ENCODE results near the gene CD248. TPM values are rescaled to one million over a fixed set of nuclear protein-coding genes. Genes with fewer than 3 reads are reported as not detected.
A peak's percentile ranks its signal among the peaks of the same experiment; 100 is the strongest.

CD248 gene
- total RNA-seq, 1 donor: 1.5 TPM

GRCh38 chr11:66345316-66345649 is 28.4 kb upstream of the CD248 start:
- no peaks in the 10 kb centered on the region for H3K9me3 ChIP-seq (ENCODE audit: low read depth, low read length)
- peak overlapping the region; percentile 87 for H3K4me3 ChIP-seq (ENCODE audit: low read length)
- no peaks in the 10 kb centered on the region for H3K27me3 ChIP-seq (ENCODE audit: insufficient read depth, low read length)
- H3K4me1 ChIP-seq (ENCODE audit: insufficient read depth, low read length): peaks cover 46% of the 10 kb centered on the region

- Histone ChIP-seq H3K4me1 (ENCODE audit: insufficient read depth, low read length) (peaks cover 46% of the 10 kb centered on the region), H3K27me3 (ENCODE audit: insufficient read depth, low read length) (no peaks in the 10 kb centered on the region), H3K9me3 (ENCODE audit: low read depth, low read length) (no peaks in the 10 kb centered on the region), H3K4me3 (ENCODE audit: low read length) (peak within 1 kb of the TSS; percentile 87)
Measured at GRCh38 chr11:66344550-66345315, 27.9 kb upstream of the CD248 start, which contains the start of gene BRMS1. Gene BRMS1 (minus strand): TSS chr11:66345104. CDS start chr11:66342234, 2,870 bp downstream.

- H3K4me3 ChIP-seq (ENCODE audit: low read length): no peak overlapping the region
- no peaks in the 10 kb centered on the region for H3K27me3 ChIP-seq (ENCODE audit: insufficient read depth, low read length)
Measured at GRCh38 chr11:66343176-66343575, 26.3 kb upstream of the CD248 start.

GRCh38 chr11:66341502-66342126 is 24.8 kb upstream of the CD248 start:
- Histone ChIP-seq H3K4me1 (ENCODE audit: insufficient read depth, low read length) (peaks cover 43% of the 10 kb centered on the region), H3K9me3 (ENCODE audit: low read depth, low read length) (no peaks in the 10 kb centered on the region), H3K4me3 (ENCODE audit: low read length) (no peak overlapping the region), H3K27me3 (ENCODE audit: insufficient read depth, low read length) (no peaks in the 10 kb centered on the region)

More at GRCh38 chr11:66343176-66343575, 26.3 kb upstream of the CD248 start:
- H3K4me1 ChIP-seq (ENCODE audit: insufficient read depth, low read length): peaks cover 44% of the 10 kb centered on the region
- no peaks in the 10 kb centered on the region for H3K9me3 ChIP-seq (ENCODE audit: low read depth, low read length)

GRCh38 chr11:66340596-66341501 is 24.0 kb upstream of the CD248 start:
- no peak overlapping the region for H3K4me3 ChIP-seq (ENCODE audit: low read length)
- no peaks in the 10 kb centered on the region for H3K9me3 ChIP-seq (ENCODE audit: low read depth, low read length)
- no peaks in the 10 kb centered on the region for H3K27me3 ChIP-seq (ENCODE audit: insufficient read depth, low read length)

GRCh38 chr11:66339686-66340483 is 23.0 kb upstream of the CD248 start:
- Histone ChIP-seq H3K4me3 (ENCODE audit: low read length) (no peak overlapping the region), H3K4me1 (ENCODE audit: insufficient read depth, low read length) (peaks cover 44% of the 10 kb centered on the region), H3K9me3 (ENCODE audit: low read depth, low read length) (no peaks in the 10 kb centered on the region), H3K27me3 (ENCODE audit: insufficient read depth, low read length) (no peaks in the 10 kb centered on the region)

More at GRCh38 chr11:66340596-66341501, 24.0 kb upstream of the CD248 start:
- peaks cover 43% of the 10 kb centered on the region for H3K4me1 ChIP-seq (ENCODE audit: insufficient read depth, low read length)

GRCh38 chr11:66339162-66339675 is 22.4 kb upstream of the CD248 start:
- no peaks in the 10 kb centered on the region for H3K27me3 ChIP-seq (ENCODE audit: insufficient read depth, low read length)
- H3K9me3 ChIP-seq (ENCODE audit: low read depth, low read length): no peaks in the 10 kb centered on the region
- H3K4me1 ChIP-seq (ENCODE audit: insufficient read depth, low read length): peaks cover 42% of the 10 kb centered on the region

GRCh38 chr11:66338276-66339161 is 21.7 kb upstream of the CD248 start:
- Histone ChIP-seq H3K4me1 (ENCODE audit: insufficient read depth, low read length) (peaks cover 35% of the 10 kb centered on the region), H3K9me3 (ENCODE audit: low read depth, low read length) (no peaks in the 10 kb centered on the region), H3K27me3 (ENCODE audit: insufficient read depth, low read length) (no peaks in the 10 kb centered on the region), H3K4me3 (ENCODE audit: low read length) (no peak overlapping the region)

More at GRCh38 chr11:66339162-66339675, 22.4 kb upstream of the CD248 start:
- H3K4me3 ChIP-seq (ENCODE audit: low read length): no peak overlapping the region

- peaks cover 30% of the 10 kb centered on the region for H3K4me1 ChIP-seq (ENCODE audit: insufficient read depth, low read length)
- no peak overlapping the region for H3K4me3 ChIP-seq (ENCODE audit: low read length)
- H3K9me3 ChIP-seq (ENCODE audit: low read depth, low read length): no peaks in the 10 kb centered on the region
- H3K27me3 ChIP-seq (ENCODE audit: insufficient read depth, low read length): no peaks in the 10 kb centered on the region
Measured at GRCh38 chr11:66337103-66337899, 20.5 kb upstream of the CD248 start.

- Histone ChIP-seq H3K9me3 (ENCODE audit: low read depth, low read length) (no peaks in the 10 kb centered on the region), H3K27me3 (ENCODE audit: insufficient read depth, low read length) (no peaks in the 10 kb centered on the region), H3K4me1 (ENCODE audit: insufficient read depth, low read length) (peaks cover 30% of the 10 kb centered on the region), H3K4me3 (ENCODE audit: low read length) (peak within 1 kb of the TSS; percentile 49)
Measured at GRCh38 chr11:66336234-66337102, 19.6 kb upstream of the CD248 start, which contains the start of gene RIN1. Gene RIN1 (minus strand): TSS chr11:66336434. CDS start chr11:66336402, 32 bp downstream.

GRCh38 chr11:66335531-66336233 is 18.8 kb upstream of the CD248 start:
- no peaks in the 10 kb centered on the region for H3K27me3 ChIP-seq (ENCODE audit: insufficient read depth, low read length)
- peak overlapping the region; percentile 49 for H3K4me3 ChIP-seq (ENCODE audit: low read length)
- H3K9me3 ChIP-seq (ENCODE audit: low read depth, low read length): no peaks in the 10 kb centered on the region
- H3K4me1 ChIP-seq (ENCODE audit: insufficient read depth, low read length): peaks cover 30% of the 10 kb centered on the region

Measured in mononuclear cell (primary cell).